C1 segment of cervical spinal cord (tissue), 14 donors: Measurements from ENCODE around the gene SERINC4.

ENCODE experiments used
- DNase-seq, 14 donors: peaks; one replicate each; lab custom pipeline; 2025; lab: John Stamatoyannopoulos, UW

The SERINC4 gene

DNA sequence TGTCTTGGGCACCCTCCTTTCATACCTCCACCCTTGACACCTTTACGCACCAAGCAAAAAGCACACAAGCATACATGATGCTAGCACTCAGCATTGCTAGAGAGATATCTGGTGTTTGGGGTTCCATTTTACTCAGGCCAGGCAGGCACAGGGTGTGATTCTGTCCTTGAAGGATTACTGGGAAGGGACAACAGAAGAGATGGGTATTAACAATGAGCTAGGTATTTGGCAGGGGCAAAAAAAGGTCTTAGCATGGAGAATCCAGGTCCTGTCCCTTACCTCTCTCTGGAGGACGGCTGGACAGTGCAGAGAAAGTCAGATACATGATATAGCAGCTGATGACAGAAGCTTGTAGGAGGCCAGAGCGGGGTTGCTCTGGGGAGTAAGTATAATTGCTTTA is 3.5 kb downstream of the SERINC4 start:
- no peak for DNase-seq

DNA sequence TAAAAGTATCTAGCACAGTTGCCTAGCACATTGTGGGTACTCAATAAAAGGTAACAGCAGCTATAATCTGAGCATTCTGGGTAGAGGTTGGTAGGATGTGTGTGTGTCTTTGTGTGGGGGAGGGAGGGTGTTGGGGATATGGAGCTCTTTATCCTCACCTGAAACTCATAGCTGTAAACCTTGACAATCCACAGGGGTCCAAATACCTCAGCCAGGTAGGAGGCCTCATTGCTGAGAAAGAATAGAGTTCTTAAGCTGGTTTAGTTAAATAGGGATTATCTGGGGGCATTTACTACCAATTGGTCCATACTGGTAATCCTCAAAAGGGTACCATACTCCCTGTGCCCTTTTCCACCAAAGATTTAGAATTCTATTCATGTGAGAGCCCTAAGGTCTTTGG is 4.0 kb downstream of the SERINC4 start:
- no peak for DNase-seq

DNA sequence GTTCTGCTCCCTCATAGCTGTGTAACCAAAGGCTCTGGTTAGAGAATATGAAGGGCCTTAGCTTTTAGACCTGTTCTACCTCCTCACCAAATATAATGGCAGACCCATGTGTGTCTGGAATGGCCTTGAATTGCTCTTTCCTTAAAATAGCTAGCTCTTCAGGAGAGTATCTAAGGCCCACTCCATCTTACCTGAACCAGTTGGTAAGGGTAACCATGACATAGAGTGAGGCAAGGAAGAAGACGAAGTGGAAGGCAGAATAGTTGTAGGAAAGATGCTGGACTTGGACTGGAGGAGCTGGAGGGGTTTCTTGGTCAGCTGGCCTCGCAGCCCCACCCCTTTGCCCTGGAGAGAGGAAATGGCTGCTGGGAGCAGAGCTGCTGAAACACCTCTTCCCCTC is 4.8 kb downstream of the SERINC4 start:
- DNase-seq = no peak

DNA sequence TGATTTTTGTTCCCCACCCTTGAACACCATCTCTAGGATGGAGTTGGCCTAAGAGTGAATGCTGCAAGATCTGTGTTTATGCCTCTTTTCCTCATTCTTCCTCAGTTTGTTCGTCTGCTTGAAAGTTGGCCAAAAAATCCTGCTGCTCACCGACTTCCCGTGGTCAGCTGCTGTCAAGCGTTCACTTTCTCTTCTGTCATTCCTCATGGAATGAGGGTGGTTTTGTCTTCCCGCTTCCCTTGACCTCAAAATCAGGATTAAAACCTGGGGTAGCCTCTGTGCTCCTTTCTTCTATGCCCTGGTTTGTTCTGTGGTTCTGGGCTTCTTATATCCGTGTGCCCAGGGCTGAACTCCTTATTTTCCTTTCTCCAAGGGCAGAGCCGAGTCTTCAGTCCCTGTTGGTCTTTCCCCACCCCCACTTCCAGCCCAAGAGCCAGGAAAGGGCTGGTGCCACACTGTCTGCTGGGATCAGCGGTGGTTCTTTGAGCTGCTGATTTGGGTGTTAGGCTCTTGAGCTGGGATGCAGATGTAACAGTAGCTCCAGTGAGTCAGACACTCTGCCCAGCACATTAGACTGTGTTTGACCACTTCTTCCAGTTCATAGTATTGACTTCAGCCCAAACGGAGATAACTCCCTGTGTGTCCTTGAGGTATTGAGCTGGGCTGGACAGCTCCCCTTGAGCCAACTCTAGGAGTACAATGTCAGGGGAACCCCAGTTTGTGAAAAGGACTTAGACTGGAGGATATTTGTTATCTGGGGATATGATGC is 5.6 kb downstream of the SERINC4 start:
- DNase-seq = no peak

DNA sequence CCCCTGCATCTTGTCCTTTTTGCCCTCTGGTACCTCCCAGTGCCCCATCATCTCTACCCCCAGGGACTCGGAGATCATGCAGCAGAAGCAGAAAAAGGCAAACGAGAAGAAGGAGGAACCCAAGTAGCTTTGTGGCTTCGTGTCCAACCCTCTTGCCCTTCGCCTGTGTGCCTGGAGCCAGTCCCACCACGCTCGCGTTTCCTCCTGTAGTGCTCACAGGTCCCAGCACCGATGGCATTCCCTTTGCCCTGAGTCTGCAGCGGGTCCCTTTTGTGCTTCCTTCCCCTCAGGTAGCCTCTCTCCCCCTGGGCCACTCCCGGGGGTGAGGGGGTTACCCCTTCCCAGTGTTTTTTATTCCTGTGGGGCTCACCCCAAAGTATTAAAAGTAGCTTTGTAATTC is 6.4 kb downstream of the SERINC4 start:
- DNase-seq = no peak

DNA sequence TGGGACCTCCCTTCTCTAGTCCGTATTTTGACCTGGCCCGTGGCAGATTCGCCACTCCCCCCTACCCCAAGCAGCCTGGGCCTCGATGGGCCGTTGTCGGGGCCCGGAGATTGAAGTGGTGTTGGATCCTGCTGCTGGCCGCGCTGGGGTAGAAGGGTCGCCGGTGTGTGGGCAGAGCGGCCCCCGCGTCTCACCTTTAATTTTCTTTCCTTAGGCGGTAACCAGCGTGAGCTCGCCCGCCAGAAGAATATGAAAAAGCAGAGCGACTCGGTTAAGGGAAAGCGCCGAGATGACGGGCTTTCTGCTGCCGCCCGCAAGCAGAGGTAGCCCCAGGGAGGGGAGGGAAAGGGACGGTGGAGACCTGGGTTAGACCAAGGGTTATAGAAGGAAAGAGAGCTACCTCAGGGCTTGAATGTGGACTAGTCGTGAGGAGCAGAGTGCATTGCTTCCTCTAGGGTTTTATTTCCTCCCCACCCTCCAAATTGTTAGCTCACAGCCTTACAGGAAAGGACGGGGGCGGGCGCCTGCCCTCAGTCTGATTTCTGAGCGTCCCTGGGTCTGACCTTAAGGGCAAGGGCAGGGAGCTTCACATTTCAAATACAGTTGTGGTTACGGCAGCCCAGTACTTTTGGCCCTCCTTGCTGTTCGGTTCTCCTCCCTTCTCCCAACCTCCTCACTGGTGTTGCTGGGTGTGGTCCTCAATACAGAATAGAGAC is 7.1 kb downstream of the SERINC4 start:
- DNase-seq = peak in 3 of 14 donors; percentile 47 to 57 (median 49)

DNA sequence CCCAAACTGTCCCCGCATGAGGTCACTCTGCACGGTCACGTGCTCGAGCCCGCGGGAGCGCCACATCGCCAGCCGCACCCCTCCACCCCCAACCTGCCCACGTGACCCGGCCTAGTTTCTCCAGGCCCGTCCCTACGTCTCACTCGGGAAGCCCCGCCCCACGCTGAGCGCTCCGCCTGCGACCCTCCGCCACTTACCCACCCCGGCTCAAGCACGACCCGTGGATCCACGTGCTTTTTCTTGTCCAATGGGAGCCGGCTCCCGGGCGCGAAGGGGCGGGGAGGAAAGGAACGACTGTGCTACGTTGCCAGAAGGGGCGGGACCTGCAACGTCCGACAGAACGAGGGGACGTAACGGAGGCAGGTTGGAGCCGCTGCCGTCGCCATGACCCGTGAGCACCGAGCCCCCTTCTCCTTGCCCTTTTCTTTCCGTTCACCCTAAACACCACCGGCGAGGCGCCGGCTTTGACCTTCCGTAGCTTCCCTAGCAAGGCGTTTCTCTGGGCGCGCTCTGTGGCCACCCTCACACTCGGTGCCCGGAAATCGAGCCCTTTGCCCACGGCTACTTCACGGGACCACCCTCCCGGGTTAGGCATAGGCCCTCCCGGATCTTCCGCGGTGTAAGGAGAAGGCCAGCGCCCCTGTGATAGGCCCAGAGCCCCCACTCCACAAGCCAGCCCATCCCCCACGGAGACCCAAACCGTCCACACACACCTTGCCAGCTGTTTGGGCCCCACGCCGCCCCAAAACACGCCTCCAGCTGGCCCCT is 7.8 kb downstream of the SERINC4 start, which contains the start of gene SERF2:
TSS of gene SERF2 (plus strand) at position 328 of the 768 bp plus-strand sequence. CDS start at position 385, 57 bp downstream.
- DNase-seq = peak; percentile 98 to 100 (median 100)

DNA sequence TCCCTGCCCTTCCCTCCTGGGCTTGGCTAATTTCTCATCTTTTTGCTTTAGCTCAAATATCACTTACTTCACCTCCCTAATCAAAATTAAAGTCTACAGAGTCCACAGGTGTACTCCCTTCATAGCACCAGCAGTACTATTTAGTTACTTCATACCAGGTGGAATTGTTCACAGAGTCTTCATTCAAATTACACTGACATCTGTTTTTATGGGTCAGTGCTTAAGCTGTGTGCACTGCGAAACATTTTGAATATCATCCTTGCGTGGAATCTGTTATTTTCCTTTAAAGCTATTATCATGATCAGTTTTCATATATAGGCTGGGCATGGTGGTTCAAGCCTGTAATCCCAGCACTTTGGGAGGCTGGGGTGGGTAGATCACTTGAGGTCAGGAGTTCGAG is 10.6 kb downstream of the SERINC4 start:
- DNase-seq = no peak

DNA sequence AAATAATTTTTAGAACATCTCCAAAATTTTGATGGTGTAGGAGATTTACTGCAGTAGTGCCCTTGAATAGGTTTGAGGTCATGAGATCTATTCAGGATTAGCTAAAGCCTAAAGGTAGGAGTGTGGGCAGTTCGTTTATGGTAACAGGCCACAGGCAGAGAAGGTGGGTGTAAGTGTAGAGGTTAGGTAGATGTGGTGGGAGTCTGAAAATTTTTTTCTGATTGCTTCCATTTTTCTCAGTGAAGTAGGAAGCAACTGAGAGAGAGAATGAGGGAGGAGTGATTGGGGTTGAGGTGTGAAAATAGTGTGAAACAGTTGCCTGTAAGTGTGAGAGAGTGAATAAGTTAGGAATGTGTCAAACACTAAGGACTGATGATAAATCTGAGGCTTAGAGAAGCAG is 21.0 kb downstream of the SERINC4 start:
- no peak for DNase-seq

DNA sequence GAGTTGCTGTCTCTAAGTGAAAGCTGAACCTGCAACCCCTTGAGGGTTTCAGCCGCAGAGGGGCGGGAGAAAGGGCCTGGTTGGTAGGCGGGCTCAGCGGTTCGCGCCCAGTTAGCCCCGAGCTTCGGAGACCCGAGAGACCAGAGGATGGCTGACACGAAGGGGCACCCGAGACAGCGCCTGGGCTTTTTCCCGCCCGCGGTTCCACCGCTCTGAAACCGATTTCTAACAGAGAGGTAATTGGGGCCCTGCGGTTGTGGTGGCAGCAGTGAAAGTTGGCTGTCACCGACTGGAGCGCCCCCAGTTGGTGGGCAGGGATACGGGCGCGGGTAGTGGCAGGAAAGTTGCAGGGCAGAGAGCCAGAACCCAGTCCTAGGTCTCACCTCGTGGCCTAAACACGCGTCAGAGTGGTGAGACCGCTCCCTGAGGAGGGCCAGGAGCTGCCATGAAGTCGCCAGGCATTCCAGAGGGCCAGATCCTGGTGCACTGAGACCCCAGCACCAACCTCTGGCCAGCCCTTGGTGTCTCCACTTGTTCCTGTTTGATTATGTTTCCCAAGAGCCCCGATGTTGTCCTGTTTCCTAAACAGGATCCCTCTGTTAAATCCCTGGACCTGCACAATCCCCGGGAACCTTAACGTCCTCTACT is 22.6 kb downstream of the SERINC4 start:
- DNase-seq = peak in 12 of 14 donors; percentile 40 to 86 (median 76)

DNA sequence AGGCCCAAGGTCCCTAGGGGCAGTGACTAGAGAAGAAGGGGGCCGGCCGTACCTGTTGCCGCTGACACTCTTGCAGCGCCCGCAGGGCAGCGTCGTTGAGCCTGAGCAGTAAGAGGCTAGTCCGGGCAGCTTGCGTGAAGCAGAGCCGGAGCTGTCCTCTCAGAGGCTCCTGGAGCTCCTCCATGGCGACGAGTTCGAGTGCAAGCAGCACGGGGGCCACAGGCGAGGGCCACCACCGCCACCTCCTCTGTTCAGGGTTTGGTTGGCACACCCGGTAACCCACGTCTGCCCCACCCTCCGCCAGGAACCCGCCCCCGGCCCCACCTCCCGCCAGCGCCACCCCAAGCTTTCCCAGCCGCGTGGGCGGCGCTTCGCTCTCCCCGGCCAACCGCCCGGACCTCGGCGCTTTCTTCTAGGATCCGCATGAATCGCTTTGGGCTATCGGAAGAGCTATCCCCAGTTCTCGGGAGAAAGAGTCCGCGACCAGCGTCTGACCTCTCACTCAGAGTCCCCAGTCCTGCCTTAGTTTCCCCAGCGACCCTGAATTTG is 23.2 kb downstream of the SERINC4 start, which contains the start of gene ELL3:
TSS of gene ELL3 (minus strand) at position 249 of the 549 bp plus-strand sequence. CDS start at position 184, 65 bp downstream.
- DNase-seq = peak in 10 of 14 donors; percentile 39 to 80 (median 72)

DNA sequence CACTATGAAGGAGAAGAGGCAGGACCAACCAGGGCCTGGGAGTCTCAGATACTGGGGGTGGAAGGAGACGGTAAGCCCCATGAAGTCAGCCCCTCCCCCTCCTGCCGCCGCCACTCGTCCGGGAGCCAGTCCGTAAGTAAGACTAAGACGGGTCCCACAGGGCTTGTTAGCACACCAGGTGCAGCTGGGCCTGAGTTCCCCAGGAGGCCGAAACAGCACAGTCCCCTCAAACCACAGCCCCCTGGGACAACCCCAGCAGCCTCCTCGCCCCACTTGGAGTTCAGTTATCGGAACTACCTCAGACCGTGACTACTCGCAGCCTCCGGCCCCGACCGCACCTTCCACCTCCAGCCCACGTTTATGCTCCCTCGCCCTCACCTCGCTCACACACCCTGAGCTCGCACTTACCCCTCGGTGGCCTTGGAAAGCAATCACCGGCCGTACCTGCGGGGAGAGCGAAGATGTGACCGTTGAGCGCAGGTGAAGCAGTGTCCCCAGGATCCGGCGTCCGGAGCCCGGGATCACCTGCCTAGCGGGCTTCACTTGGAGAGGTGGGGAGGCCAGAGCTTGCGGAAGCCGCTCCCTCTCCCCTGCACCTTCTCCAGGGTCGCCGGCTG is 23.8 kb downstream of the SERINC4 start:
- peak in 2 of 14 donors; percentile 38 to 59 for DNase-seq

DNA sequence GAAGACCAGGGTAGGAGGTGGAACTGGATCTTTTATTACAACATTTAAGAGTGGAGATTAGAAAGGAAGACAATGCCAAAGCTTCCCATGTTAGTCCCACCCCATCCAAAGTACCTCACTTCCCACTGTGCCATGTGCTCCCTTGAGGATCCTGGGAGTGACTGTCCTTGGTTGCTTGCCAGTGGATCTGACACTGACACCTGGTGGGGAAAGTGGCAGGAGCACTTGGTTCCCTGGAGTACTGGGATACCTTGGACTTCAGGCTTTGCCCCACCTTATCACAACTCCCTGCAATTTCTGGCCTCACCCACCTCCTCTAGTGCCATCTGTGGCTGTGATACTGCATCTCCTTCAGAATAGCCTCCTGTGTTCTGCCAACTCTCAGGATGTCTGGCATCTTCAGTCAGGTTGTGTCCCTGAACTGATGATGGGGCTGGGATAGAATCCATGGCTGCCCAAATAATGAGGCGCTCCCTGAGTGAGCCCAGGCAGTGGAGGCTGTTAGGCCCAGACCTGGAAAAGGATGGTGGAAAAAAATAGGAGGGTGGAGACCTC is 24.5 kb downstream of the SERINC4 start:
- DNase-seq = peak in 1 of 14 donors; percentile 60

DNA sequence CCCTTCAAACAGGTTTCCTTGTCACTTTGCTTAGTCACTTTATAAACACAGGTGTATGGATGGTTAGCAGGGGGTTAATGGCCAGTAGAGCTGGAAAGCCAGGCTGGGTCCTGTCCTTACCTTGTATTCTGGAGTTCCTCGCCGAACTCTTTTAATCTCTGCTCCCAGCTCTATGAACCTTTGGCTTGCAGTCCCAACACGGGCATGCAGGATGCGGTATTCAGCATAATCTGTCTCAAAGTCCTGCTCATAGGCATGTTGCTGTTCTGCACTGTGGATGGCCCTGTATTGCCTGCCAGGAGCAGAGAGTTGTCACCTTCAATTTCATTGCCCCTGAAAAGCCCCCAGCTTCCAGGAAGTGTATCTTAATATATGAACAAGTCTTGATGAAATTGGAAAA is 26.0 kb downstream of the SERINC4 start:
- no peak for DNase-seq

DNA sequence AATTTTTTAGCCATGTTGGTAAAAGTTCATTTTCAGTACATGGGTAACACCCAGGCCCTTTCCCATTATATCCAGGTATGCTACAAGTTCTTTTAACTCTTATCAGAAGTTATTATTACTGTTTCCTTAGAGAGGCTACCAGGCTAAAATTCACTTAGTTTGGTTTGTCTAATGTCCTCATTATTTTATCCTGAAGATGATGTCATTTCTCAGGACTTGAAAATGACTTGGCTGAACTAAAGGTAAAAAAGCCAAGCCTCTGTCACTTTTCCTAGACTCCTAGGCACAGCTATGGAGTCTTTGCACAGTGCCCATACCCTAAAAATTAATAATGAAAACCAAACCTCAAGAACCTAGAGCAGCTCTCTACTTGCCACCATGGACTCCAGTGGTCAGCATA is 27.4 kb downstream of the SERINC4 start:
- no peak for DNase-seq

DNA sequence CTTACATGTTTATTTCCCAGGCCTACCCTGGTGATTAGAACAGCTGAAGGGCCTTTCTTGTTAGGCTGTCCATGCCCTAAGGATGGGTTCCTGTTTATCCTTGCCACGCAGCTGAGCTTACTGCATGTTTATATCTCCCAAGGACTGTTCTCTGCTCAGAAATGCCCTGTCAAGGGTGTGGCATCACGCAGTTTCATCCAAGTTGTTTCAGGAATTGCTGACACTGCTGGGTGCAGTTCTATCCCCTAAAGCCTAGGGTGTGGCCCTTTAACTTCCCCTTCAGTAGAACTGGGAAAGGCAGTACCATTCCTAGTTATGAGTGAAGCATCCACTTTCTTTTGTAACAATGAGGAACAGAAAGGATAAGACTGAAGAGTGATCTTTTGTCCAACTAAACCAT is 28.2 kb downstream of the SERINC4 start:
- DNase-seq = no peak

DNA sequence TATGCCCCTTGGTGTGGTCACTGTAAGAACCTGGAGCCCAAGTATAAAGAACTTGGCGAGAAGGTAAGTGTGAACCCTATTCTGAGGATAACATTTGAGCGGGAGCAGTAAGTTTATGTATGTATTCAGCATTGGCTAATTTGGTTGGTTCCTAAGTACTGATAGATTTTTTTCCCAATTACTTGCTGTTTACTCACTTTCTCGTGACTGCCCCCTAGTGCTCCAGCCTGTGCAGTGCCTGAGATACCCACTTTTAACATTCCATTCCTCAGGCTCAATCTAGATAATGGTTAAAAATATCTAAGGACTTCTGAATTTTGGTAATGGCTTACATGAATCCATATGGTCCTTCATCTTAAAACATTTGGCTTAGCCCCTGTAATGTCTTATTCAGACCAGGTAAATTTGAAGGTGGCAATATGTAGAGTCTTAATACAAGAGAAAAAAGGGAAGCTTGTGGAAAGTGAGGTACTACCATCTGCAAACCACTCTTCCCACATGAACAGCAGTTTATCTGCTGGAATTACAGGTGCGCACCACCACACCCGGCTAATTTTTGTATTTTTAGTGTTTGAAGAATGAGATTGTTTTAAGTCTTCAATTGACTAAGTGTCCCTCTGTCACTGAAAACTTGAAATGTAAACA is 30.3 kb downstream of the SERINC4 start:
- peak in 2 of 14 donors; percentile 6 to 29 for DNase-seq

DNA sequence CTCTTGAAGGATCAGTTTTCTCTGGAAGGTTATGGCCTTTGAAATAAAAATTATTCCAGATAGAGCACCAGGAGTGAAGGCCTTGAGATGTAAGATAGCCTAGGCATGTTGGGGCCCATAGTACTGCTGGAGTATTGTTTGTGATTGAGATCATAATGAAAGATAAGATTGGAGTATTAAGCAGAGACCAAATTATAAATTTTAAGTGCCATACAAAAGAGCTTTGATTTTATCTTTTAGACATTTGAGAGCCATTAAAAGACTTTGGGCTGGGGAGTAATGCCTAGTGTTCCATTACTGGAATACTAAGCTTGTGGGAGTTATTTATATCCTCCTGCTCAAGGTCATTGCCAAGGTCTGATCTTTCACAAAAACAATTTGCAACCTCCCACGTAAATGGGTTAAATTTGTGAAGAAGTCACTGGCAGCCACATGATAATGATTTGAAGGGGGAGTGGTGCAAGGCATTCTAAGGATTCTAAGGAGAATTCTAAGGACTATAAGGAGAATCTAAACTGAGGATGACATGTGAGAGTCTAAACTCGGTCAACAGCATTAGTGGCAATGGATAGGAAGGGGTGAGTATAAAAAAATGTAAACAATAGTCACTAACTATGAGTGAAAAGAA is 36.1 kb downstream of the SERINC4 start:
- no peak for DNase-seq

DNA sequence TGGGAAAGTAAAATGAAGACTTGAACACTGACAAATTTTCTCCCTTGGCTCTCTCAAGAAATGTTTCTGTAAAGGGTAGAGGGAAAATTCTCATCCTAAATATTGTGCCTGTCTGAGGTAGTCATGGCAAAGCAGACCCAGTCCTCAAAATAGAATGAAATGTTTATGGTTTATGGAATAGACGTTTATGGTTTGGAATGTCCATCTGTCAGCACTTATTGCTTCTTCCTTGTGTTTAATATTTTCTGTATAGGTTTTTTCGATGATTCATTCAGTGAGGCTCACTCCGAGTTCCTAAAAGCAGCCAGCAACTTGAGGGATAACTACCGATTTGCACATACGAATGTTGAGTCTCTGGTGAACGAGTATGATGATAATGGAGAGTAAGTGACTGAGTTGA is 37.2 kb downstream of the SERINC4 start:
- no peak for DNase-seq
